ENCODE measurements around the gene ELMO1. TPM values are rescaled to one million over a fixed set of nuclear protein-coding genes. Genes with fewer than 3 reads are reported as not detected.

ELMO1 gene
- total and polyA plus RNA-seq, 2 donors from 2014 or later = 6.0 to 35.4 TPM

DNA sequence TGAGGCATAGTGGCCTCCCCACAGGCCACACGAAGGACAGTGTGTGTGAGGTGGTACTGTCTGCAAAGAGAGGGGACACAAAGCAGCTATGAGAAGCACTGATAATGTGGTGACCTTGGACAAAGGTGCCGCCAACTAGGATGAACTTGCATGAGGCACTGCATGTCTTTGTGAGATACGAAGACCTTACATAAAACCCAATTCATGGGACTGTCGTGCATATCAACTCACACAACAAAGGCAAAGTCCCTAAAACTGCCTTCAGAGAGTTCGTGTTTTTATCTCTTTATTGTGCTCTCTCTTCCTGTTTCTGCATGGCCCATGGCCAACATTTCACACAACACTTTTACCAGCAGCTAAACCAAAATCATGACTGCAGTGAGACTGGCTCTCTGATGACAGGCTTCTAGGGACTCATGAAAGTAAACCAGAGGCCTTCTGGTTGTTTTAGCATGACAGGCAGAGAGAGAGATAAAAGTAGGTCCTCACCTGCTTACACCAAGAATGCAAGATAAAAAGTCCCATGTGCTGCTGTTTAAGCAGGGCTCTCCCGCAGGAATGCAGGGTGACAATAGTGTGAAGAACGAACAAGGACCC lies 347.8 kb downstream of the ELMO1 start:
- Histone ChIP-seq H3K4me3 (ENCODE audit: low read length in 3 of 3) (no peak overlapping the region), H3K9ac (ENCODE audit: low read length in 3 of 3) (no peak overlapping the region), H3K4me1 (ENCODE audit: control insufficient read depth in 2 of 3, insufficient read depth in 2 of 3, low read depth in 1 of 3, low read length in 3 of 3) (no peaks in the 10 kb centered on the region), H3K27me3 (ENCODE audit: control insufficient read depth, insufficient read depth, low read length) (no peaks in the 10 kb centered on the region), H3K36me3 (ENCODE audit: control insufficient read depth in 2 of 3, insufficient read depth in 3 of 3, low read length in 3 of 3) (no peaks in the 10 kb centered on the region), H3K9me3 (ENCODE audit: control insufficient read depth in 2 of 3, insufficient read depth in 1 of 3, low read length in 3 of 3) (no peaks in the 10 kb centered on the region), H3K27ac (ENCODE audit: low read depth in 2 of 2, low read length in 2 of 2) (no peak overlapping the region)
- DNase-seq (no peak), FAIRE-seq (no peak)
- TF ChIP-seq, protein P1, sequence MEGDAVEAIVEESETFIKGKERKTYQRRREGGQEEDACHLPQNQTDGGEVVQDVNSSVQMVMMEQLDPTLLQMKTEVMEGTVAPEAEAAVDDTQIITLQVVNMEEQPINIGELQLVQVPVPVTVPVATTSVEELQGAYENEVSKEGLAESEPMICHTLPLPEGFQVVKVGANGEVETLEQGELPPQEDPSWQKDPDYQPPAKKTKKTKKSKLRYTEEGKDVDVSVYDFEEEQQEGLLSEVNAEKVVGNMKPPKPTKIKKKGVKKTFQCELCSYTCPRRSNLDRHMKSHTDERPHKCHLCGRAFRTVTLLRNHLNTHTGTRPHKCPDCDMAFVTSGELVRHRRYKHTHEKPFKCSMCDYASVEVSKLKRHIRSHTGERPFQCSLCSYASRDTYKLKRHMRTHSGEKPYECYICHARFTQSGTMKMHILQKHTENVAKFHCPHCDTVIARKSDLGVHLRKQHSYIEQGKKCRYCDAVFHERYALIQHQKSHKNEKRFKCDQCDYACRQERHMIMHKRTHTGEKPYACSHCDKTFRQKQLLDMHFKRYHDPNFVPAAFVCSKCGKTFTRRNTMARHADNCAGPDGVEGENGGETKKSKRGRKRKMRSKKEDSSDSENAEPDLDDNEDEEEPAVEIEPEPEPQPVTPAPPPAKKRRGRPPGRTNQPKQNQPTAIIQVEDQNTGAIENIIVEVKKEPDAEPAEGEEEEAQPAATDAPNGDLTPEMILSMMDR (IDR thresholded peaks at IDR 0.05; ENCODE audit: borderline replicate concordance, extremely low read depth, insufficient read depth) = no peak
- intact Hi-C loops (cut with DNase I) = no loop called here

- FAIRE-seq (no peak), DNase-seq (no peak)
- H3K36me3 ChIP-seq (ENCODE audit: control insufficient read depth in 2 of 3, insufficient read depth in 3 of 3, low read length in 3 of 3) = no peaks in the 10 kb centered on the region
- no peaks in the 10 kb centered on the region for H3K4me1 ChIP-seq (ENCODE audit: control insufficient read depth in 2 of 3, insufficient read depth in 2 of 3, low read depth in 1 of 3, low read length in 3 of 3)
- no peak overlapping the region for H3K27ac ChIP-seq (ENCODE audit: low read depth in 2 of 2, low read length in 2 of 2)
- no peaks in the 10 kb centered on the region for H3K9me3 ChIP-seq (ENCODE audit: control insufficient read depth in 2 of 3, insufficient read depth in 1 of 3, low read length in 3 of 3)
- TF ChIP-seq, protein P1 (IDR thresholded peaks at IDR 0.05; ENCODE audit: borderline replicate concordance, extremely low read depth, insufficient read depth) = no peak
- H3K27me3 ChIP-seq (ENCODE audit: control insufficient read depth, insufficient read depth, low read length) = no peaks in the 10 kb centered on the region
- intact Hi-C loops (cut with DNase I) = no loop called here
- no peak overlapping the region for H3K4me3 ChIP-seq (ENCODE audit: low read length in 3 of 3)
- H3K9ac ChIP-seq (ENCODE audit: low read length in 3 of 3) = no peak overlapping the region
Measured at GRCh38 chr7:37098762-37099161, 349.9 kb downstream of the ELMO1 start.

DNA sequence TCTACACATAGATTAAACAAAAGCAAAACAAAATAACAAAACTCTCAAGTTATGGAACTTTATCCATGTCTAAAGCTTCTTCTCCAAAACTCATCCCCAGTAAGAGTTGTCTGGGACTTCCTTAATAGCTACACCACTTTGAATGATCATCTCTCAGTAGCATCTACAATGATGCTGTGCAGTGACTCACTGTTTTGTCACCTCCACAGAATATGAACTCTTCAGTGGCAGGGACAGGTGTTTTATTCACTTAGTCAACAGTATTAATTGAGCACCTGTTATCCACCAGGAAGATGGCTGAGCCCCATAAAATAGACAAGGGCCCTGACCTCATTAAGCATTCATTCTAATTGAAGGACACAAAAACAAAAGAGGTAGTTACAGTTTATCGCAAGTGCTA lies 350.7 kb downstream of the ELMO1 start:
- Histone ChIP-seq H3K36me3 (ENCODE audit: control insufficient read depth in 2 of 3, insufficient read depth in 3 of 3, low read length in 3 of 3) (no peaks in the 10 kb centered on the region), H3K9ac (ENCODE audit: low read length in 3 of 3) (no peak overlapping the region), H3K9me3 (ENCODE audit: control insufficient read depth in 2 of 3, insufficient read depth in 1 of 3, low read length in 3 of 3) (no peaks in the 10 kb centered on the region), H3K27me3 (ENCODE audit: control insufficient read depth, insufficient read depth, low read length) (no peaks in the 10 kb centered on the region), H3K4me1 (ENCODE audit: control insufficient read depth in 2 of 3, insufficient read depth in 2 of 3, low read depth in 1 of 3, low read length in 3 of 3) (no peaks in the 10 kb centered on the region), H3K4me3 (ENCODE audit: low read length in 3 of 3) (no peak overlapping the region), H3K27ac (ENCODE audit: low read depth in 2 of 2, low read length in 2 of 2) (no peak overlapping the region)
- intact Hi-C loops (cut with DNase I) = no loop called here
- TF ChIP-seq, protein P1 (IDR thresholded peaks at IDR 0.05; ENCODE audit: borderline replicate concordance, extremely low read depth, insufficient read depth) = no peak
- no peak for DNase-seq
- no peak for FAIRE-seq

DNA sequence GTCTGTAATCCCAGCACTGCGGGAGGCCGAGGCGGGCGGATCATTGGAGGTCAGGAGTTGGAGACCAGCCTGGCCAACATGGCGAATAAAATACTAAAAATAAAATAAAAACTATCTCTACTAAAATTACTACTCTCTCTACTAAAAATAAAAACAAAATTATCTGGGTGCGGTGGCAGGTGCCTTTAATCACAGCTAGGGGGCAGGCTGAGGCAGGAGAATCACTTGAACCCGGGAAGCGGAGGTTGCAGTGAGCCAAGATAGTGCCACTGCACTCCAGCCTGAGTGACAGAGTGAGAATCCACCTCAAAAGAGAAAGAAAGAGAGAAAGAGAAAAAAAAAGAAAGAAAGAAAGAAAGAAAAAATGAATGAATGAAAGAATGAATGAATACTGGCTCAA lies 351.4 kb downstream of the ELMO1 start:
- Histone ChIP-seq H3K4me1 (ENCODE audit: control insufficient read depth in 2 of 3, insufficient read depth in 2 of 3, low read depth in 1 of 3, low read length in 3 of 3) (no peaks in the 10 kb centered on the region), H3K27me3 (ENCODE audit: control insufficient read depth, insufficient read depth, low read length) (no peaks in the 10 kb centered on the region), H3K27ac (ENCODE audit: low read depth in 2 of 2, low read length in 2 of 2) (no peak overlapping the region), H3K9ac (ENCODE audit: low read length in 3 of 3) (no peak overlapping the region), H3K4me3 (ENCODE audit: low read length in 3 of 3) (no peak overlapping the region), H3K36me3 (ENCODE audit: control insufficient read depth in 2 of 3, insufficient read depth in 3 of 3, low read length in 3 of 3) (no peaks in the 10 kb centered on the region), H3K9me3 (ENCODE audit: control insufficient read depth in 2 of 3, insufficient read depth in 1 of 3, low read length in 3 of 3) (no peaks in the 10 kb centered on the region)
- FAIRE-seq (no peak), DNase-seq (no peak)
- intact Hi-C loops (cut with DNase I) = no loop called here
- TF ChIP-seq, protein P1 (IDR thresholded peaks at IDR 0.05; ENCODE audit: borderline replicate concordance, extremely low read depth, insufficient read depth) = peak; percentile 4

All from kidney (tissue), 14 donors.